HG03520 (cell line): ENCODE results near the gene XPNPEP1.
A peak's percentile ranks its signal among the peaks of the same experiment; 100 is the strongest.

ENCODE experiments used
- ATAC-seq: cut with Tn5 transposase; IDR thresholded peaks from one replicate; pipeline ENCODE4 v1.9.1; 2021; ENCODE audit warnings: mild to moderate bottlenecking, moderate library complexity; ENCODE audit not compliant: unreplicated experiment

XPNPEP1 gene

GRCh38 chr10:109866995-109867635 is 56.2 kb downstream of the XPNPEP1 start:
- ATAC-seq = no peak

DNA sequence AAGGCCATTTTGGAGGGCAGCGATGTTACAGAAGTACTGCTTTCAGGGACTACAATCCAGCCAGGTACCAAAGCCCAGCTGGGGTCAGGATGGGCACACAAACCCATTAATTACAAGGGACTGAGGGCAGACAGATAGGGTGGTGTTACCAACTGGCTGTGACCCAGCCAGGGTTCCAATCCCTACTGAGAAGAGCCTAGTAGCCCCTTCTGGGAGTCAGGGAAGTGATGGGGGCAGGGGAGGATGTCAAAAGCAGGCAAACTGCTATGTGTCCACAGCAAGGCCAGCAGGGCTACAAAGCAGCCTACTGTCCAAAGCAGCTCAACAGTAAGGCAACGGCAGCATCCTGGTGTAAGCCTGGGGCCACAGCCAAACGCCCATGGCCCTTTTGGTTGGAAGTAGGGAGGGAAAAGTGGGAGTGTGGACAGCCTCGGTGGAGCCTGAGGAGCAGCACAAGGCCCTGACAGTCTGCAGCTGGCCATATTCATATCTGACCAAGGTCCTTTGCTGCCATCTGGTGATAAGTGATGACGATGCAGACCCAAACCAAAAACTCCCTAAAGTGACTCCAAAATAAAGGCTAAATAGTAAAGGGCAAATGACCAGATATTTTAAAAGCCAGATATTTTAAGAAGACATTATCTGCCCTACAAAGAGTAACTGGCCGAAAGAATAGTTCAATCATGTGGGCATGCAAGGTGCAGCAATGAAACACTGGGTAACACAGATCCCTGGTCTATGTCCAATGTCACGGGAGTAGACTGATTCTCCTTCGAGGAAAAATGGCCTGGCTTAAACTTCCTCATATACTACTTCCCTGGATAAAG is 56.9 kb downstream of the XPNPEP1 start:
- no peak for ATAC-seq

DNA sequence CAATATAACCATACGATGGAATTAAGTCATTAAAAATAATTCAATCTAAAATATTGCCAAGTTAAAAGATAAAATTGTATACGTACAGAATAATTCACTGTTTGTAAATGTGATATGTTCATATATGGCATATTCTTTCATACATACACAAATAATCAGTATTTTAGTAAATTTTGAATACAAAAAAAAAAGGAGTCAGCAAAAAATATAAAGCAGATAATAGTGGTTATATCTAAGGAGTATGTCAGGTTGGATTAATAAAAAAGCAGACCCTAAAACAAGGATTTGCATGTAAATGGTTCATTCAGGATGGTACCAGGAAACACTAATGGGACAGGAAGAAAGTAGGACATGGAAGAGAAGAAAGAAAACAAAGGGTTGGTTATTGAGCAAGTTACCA is 59.5 kb downstream of the XPNPEP1 start:
- ATAC-seq = no peak

- ATAC-seq = no peak
Observed at GRCh38 chr10:109862738-109863137, 60.6 kb downstream of the XPNPEP1 start.

DNA sequence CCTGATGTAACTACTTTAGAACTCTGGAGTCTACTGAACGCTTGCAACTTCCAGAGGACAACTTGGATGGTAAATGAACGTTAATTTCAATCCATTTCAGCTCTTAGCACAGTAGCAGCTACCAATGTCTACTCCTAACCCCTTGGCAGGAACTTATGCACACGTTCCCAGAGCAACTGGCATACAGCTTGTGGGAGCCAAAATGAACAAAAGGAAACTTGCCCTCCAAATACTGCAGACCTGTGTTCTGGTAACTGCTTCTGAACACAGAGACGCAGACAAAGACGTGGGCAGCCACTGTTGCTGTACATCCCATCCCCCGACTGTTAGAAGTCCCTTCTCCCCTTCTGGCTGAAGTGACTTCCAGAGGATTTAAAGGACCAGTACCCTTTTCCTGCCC is 61.3 kb downstream of the XPNPEP1 start:
- ATAC-seq = no peak

DNA sequence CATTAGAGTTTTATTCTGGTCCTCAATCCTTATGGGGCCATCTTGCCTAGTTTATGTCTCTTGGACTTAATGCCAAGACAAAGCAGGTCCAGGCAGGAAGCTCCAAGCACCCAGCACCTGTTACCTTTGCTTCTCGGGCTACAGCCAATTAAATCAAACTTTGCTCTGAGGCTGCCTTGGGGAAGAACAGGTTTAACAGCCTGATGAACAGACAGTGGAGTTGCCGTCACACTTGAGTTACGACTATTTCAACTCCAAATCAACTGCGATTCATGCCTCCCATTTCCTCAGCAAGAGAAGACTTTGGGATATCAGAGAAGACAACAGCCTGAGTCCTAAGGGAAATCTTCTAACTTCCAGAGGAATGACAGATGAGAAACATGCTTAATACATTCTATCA is 62.2 kb downstream of the XPNPEP1 start:
- no peak for ATAC-seq

DNA sequence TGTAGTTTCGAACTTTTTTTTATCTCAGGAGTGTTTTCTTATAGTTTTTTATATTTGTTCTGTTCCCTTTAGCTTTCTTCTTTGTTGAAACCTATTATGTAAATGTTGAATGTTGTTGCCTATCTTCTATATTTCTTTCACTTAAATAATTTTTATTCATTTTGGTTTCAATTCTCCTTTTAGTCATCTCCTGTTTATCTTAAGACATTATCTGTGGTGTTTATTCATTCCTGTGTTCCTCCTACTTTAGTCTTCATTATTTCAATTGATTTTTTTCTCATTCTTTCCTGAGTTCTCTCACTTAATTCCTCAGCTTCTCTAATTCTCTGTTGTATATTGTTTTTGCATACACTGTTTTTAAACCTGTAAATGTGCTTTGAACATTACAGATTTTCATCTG is 64.1 kb downstream of the XPNPEP1 start:
- ATAC-seq = no peak

- no peak for ATAC-seq
Observed at GRCh38 chr10:109855746-109856145, 67.6 kb downstream of the XPNPEP1 start.

GRCh38 chr10:109853921-109854320 is 69.4 kb downstream of the XPNPEP1 start:
- no peak for ATAC-seq

DNA sequence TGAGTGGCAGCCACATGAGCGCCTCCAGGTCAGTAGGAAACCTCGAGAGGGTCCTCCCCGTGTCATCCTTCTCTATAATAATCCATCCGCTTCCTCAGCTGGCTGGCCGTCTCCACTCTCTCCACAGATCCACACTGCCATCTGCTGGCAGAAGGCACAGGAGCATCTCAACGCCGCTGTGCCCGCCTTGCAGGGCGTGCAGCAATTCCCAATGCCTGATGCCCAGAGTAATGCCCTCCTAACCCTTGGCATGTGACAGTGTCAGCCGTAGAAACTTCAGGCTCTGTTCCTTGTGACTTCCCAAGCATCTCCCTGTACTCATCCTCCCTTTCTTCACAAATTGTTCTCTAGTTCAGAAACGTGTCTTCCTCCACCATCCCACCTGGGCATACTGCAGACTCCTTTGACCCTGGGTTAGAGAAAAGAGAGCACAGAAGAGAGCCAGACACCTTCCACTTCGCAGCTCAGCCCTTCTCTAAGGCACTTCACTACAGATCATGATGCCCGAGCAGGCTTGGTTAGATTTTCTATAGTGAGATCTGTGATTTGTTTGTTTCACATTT is 70.8 kb downstream of the XPNPEP1 start:
- ATAC-seq = peak; percentile 90

DNA sequence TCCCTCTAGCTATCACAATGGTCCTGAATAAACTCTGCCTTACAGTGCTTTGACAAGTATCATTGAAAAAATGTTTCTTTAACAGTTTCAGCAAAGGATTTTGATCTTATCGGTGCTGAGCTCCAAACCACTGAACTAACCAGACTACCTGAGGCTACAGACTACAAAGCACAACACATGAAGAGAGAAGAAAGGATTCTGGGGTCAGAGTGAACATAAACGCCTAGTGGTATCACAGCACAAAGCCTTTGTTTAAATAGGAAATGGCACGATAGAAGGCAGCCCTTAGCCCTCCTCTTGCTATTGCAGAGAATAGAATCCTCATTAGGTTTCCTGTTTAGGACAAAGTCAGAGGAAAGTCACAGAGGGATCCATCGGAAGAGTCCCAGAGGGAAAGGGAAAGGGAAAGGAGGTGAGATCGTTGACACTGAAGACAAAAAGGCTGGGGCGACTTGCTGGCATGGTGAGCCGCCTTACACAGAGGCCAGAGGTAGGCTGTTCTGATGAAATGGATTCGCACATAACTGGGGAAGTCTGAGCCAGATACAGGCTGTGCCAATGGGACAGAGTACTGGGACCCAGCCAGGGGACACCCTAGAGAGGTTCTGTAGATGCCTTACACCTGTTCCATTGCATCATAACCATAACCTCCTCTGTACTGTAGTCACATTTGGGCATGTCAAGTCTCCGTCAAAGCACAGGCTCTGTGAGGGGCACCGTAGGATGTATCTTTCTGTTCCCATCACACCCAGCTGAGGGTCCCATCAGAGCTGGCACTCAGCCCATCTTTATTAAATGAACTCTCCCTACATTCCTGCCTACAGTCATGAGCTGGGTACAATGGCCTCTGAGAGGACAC is 71.5 kb downstream of the XPNPEP1 start:
- no peak for ATAC-seq

DNA sequence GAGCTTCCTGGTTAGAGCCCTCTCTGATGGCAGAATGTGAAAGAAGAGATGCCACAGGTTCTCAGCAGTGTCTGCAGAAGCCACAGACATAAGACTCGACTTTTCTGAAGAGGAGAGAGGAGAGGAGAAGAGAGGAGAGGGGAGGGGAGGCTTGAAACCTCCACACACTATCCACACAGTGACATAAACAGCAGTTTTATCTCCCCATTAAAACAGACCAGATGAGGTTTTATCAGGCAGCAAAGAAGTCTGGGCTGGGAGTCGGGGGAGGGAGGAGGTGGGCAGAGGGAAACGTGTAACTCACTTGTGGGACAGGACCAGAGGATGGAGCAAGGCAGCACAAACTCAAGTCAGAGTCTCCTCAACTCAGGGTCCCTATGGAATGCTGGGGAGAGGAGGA is 76.5 kb downstream of the XPNPEP1 start:
- no peak for ATAC-seq

GRCh38 chr10:109845308-109845707 is 78.0 kb downstream of the XPNPEP1 start:
- ATAC-seq = no peak

GRCh38 chr10:109838592-109839244 is 84.6 kb downstream of the XPNPEP1 start:
- ATAC-seq = no peak

DNA sequence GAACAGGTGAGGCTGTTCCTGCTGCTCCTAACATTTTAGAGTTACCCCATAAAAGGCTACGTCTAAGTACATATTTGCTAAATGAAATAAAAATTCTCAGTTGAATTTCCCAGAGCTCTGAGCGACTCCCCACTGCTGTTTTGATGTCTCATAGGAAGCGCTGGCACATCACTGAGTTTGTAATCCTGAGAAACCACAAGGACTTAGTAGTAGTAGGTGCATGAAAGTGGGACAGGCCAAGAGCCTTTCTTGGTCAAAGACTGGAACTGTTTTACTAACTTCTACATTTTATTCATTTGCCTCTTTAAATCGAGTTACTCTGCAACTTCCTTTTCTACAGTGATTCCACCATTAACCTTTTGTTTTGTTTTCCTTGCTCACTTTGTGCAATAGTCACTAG is 85.9 kb downstream of the XPNPEP1 start:
- no peak for ATAC-seq

- ATAC-seq = no peak
Observed at GRCh38 chr10:109835257-109835656, 88.1 kb downstream of the XPNPEP1 start.

DNA sequence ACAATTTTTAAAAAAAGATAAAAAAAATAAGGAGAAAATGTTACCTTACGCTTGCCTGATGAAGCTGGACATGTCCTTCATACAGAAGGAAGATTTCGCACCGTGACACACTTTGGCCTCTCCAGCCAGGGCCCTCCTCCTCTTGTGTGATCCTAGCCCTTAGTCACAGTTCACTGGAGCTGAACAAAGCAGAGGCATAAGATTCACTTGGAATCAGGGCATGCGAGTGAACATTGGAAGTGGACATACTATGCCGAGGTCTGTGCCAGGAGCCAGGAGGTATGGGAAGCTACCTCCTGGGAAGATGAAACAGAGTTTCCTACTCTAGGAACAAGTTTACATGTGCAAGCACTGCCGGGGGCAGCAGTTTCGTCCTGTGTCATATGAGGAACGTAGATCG is 91.5 kb downstream of the XPNPEP1 start:
- no peak for ATAC-seq

DNA sequence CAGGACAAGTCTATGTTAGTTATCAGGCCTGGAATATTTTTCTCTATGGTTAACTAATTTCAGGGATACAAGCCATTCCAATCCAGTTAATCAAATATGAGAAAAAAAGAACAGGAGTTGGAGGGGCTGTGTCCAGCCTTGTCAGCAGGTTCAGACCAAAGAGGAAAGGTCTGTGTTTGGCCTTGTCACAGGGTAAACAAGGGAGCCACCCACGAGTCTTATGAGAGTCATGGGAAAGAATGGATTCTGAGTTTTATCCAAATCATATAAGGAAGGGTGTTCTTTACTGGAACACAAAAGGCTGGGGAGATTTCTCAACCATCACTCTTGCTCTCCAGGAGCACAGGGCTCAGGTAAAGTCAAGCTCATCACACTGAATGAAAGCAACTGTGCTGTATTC is 99.1 kb downstream of the XPNPEP1 start:
- no peak for ATAC-seq

- no peak for ATAC-seq
Observed at GRCh38 chr10:109823196-109823595, 100.1 kb downstream of the XPNPEP1 start.

DNA sequence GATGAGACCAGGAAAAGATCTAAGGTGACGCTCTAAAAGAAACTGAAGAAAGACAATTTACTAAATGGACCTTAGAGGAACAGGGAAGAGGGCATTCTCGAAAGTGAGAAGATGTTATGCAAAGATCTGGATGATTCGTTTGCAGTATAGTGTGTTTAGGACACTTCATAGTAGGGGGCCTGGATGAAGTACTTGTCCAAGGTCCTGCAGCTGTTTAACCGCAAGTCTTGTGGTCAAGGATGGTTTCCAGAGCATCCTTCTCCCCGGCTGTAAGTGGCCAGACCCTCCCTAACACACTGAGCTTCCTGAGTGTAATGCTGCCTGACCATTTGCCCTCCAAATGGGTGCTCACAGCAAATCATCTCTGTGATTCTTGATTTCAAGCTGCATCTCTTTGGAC is 101.6 kb downstream of the XPNPEP1 start:
- no peak for ATAC-seq
